ENCODE data around the gene GATD1. TPM values are rescaled to one million over a fixed set of nuclear protein-coding genes. Genes with fewer than 3 reads are reported as not detected.

GATD1 gene
- total RNA-seq, 1 experiment from 2014 or later: 81.3 TPM

DNA sequence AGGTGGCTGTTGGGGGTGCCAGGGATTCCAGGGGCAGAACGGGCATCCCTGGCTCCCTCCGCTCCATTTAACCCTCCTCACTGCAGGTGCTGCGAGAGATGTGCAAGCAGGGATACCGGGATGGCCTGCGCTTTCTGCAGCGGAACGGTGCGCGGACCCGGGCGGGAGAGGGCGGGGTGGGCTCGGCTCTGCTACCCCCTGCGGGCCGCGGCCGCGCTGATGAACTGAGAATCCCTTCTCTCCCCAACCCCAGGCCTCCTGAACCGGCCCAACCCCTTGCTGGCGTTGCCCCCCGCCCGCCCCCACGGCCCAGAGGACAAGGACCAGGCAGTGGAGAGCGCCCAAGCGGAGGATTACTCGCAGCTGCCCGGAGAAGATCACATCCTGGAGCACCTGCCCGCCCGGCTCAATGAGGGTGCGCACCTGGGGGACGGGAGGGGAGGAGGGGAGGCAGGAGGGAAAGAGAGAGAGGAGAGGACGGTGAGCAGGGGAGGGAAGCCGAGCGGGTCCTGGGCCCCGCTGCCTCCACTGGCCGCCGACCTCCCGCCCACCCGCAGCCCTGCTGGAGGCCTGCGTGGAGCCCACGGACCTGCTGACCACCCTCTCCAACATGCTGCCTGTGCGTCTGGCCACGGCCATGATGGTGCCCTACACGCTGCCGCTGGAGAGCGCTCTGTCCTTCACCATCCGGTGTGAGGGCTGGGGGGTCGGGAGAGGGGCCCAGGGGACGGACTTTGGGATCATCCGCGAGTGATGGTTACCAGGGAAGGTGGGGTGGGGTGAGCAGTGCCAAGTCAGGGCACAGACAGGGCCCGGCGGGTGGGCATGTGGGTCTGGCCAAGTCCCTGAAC lies 46.4 kb upstream of the GATD1 start:
- CTCF ChIA-PET: no interaction called here
- no peak for TF ChIP-seq EZH2 (IDR thresholded peaks at IDR 0.05; ENCODE audit: borderline replicate concordance, low read depth, low read length, poor library complexity, severe bottlenecking)
- TF ChIP-seq CTCF (conservative IDR thresholded peaks at IDR 0.05; ENCODE audit: low read depth, low read length): no peak

DNA sequence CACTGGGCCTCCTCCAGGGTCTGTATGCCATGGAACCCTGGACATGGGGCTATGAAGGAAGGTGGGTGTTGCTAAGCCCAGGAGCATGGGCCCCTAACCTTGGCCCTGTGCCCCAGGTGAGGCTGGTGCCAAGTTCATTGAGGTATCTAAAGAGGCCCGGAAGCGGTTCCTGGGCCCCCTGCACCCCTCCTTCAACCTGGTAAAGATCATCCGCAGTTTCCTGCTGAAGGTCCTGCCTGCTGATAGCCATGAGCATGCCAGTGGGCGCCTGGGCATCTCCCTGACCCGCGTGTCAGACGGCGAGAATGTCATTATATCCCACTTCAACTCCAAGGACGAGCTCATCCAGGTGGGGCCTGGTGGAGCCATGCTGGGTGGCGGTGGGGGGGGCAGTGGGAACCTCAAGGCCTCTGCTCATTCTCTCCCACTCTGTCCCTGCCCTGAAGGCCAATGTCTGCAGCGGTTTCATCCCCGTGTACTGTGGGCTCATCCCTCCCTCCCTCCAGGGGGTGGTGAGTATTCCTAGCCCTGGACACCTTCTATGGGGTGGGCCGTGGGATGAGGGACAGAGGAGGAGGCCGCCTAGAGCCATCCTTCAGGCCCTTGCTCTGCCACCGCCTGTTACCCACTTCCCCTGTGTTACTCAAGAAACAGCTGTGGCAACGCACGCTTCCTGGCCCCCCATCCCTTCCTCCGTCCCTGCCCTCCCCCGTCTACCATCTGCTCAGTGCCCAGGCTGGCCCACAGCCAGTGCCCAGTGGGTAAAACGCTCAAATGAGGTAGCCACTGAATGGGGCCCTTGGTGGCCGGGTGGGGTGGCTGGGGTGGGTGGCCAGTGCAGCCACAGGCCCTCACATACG lies 44.5 kb upstream of the GATD1 start:
- no peak overlapping the region for H3K4me3 ChIP-seq (ENCODE audit: low read depth, low read length, poor library complexity, severe bottlenecking)

More for the DNA sequence above, 46.4 kb upstream of the GATD1 start:
- Histone ChIP-seq H3K4me3 (ENCODE audit: low read depth, low read length, poor library complexity, severe bottlenecking) (no peak overlapping the region), H3K27ac (ENCODE audit: low read depth, low read length, poor library complexity, severe bottlenecking) (no peak overlapping the region), H3K36me3 (ENCODE audit: insufficient read depth, low read length, poor library complexity, severe bottlenecking) (peaks cover 4% of the 10 kb centered on the region), H3K9me3 (ENCODE audit: low read depth, low read length, poor library complexity, severe bottlenecking) (no peaks in the 10 kb centered on the region), H3K27me3 (replicated peaks; ENCODE audit: insufficient read depth, low read depth, low read length, poor library complexity) (no peaks in the 10 kb centered on the region), H3K4me1 (ENCODE audit: insufficient read depth, low read length, poor library complexity, severe bottlenecking) (peaks cover 14% of the 10 kb centered on the region)
- DNase-seq (ENCODE audit: low spot score): no peak
- intact Hi-C loops (cut with micrococcal nuclease; ENCODE audit: unreplicated experiment): no loop called here
- POLR2A ChIA-PET (ENCODE audit: low non-redundant PET): no interaction called here
- BruUV-seq (replicated peaks): no TSS peak

More for the DNA sequence above, 44.5 kb upstream of the GATD1 start:
- H3K27me3 ChIP-seq (replicated peaks; ENCODE audit: insufficient read depth, low read depth, low read length, poor library complexity): no peaks in the 10 kb centered on the region
- intact Hi-C loops (cut with micrococcal nuclease; ENCODE audit: unreplicated experiment): no loop called here
- H3K27ac ChIP-seq (ENCODE audit: low read depth, low read length, poor library complexity, severe bottlenecking): no peak overlapping the region
- ChIA-PET CTCF (no interaction called here), POLR2A (ENCODE audit: low non-redundant PET) (no interaction called here)
- TF ChIP-seq EZH2 (IDR thresholded peaks at IDR 0.05; ENCODE audit: borderline replicate concordance, low read depth, low read length, poor library complexity, severe bottlenecking) (no peak), CTCF (conservative IDR thresholded peaks at IDR 0.05; ENCODE audit: low read depth, low read length) (no peak)
- BruUV-seq (replicated peaks): no TSS peak
- peaks cover 6% of the 10 kb centered on the region for H3K4me1 ChIP-seq (ENCODE audit: insufficient read depth, low read length, poor library complexity, severe bottlenecking)
- peaks cover 4% of the 10 kb centered on the region for H3K36me3 ChIP-seq (ENCODE audit: insufficient read depth, low read length, poor library complexity, severe bottlenecking)
- no peaks in the 10 kb centered on the region for H3K9me3 ChIP-seq (ENCODE audit: low read depth, low read length, poor library complexity, severe bottlenecking)
- DNase-seq (ENCODE audit: low spot score): no peak
